Immature natural killer cell (primary cell): Measurements from ENCODE around the gene MEF2D. TPM values are rescaled to one million over a fixed set of nuclear protein-coding genes. Genes with fewer than 3 reads are reported as not detected.

Experiments
- DNase-seq, 3 donors: peaks; one replicate each; pipeline ENCODE4 v3.0.0; 2022; ENCODE audit warnings: mixed read lengths in 1 of 3
- H3K27ac Mint-ChIP-seq, 6 donors: one replicate each; pipeline ENCODE4 v1.8.0; 2020; ENCODE audit warnings: mixed read lengths in 6 of 6, mild to moderate bottlenecking in 5 of 6, inconsistent platforms in 4 of 6, moderate library complexity in 3 of 6
- H3K27me3 Mint-ChIP-seq, 3 donors: one replicate each; pipeline ENCODE4 v1.8.0; 2020 to 2021; ENCODE audit warnings: low read depth in 3 of 3, mild to moderate bottlenecking in 3 of 3, mixed read lengths in 3 of 3, moderate library complexity in 3 of 3, inconsistent platforms in 1 of 3
- H3K36me3 Mint-ChIP-seq, 3 donors: one replicate each; pipeline ENCODE4 v1.8.0; 2020; ENCODE audit warnings: mixed read lengths in 3 of 3, inconsistent platforms in 2 of 3, mild to moderate bottlenecking in 2 of 3
- H3K4me1 Mint-ChIP-seq, 2 donors: one replicate each; pipeline ENCODE4 v1.8.0; 2020; ENCODE audit warnings: inconsistent platforms in 2 of 2, mild to moderate bottlenecking in 2 of 2, mixed read lengths in 2 of 2, moderate library complexity in 1 of 2
- H3K4me3 Mint-ChIP-seq, 5 donors: one replicate each; pipeline ENCODE4 v1.8.0; 2020; ENCODE audit warnings: mild to moderate bottlenecking in 5 of 5, mixed read lengths in 5 of 5, inconsistent platforms in 3 of 5, moderate library complexity in 3 of 5
- H3K9me3 Mint-ChIP-seq, 6 donors: one replicate each; pipeline ENCODE4 v1.8.0; 2020; ENCODE audit warnings: mild to moderate bottlenecking in 6 of 6, mixed read lengths in 6 of 6, inconsistent platforms in 4 of 6, moderate library complexity in 3 of 6
- polyA plus RNA-seq, 3 donors: library from polyadenylated mRNA; unstranded; fragments of 300-500 nt; fragmentation: Illumina TruSeq; gene quantifications; one replicate each; pipeline ENCODE4 v1.2.3, GENCODE V29; 2021

MEF2D gene
- polyA plus RNA-seq, 3 donors from 2014 or later = 5.0 to 22.8 (median 6.0) TPM

GRCh38 chr1:156423422-156424352 is 76.9 kb downstream of the MEF2D start:
- H3K27ac Mint-ChIP-seq = peak overlapping the region in 1 of 6 donors; percentile 64
- no peak for DNase-seq
- peaks cover 18 to 38% (median 36%) of the 10 kb centered on the region in 3 donors for H3K27me3 Mint-ChIP-seq
- peak overlapping the region in 1 of 5 donors; percentile 23 for H3K4me3 Mint-ChIP-seq
- H3K4me1 Mint-ChIP-seq = peaks cover 22 to 29% of the 10 kb centered on the region in 2 donors
- H3K36me3 Mint-ChIP-seq = peaks cover 0 to 5% (median 0%) of the 10 kb centered on the region in 3 donors
- H3K9me3 Mint-ChIP-seq = peaks cover 0 to 3% (median 0%) of the 10 kb centered on the region in 6 donors

GRCh38 chr1:156422602-156423091 is 77.9 kb downstream of the MEF2D start:
- peaks cover 0 to 5% (median 0%) of the 10 kb centered on the region in 3 donors for H3K36me3 Mint-ChIP-seq
- peak overlapping the region in 1 of 6 donors; percentile 33 for H3K27ac Mint-ChIP-seq
- peaks cover 22 to 31% of the 10 kb centered on the region in 2 donors for H3K4me1 Mint-ChIP-seq
- peak overlapping the region; percentile 16 to 86 (median 76) for H3K4me3 Mint-ChIP-seq
- DNase-seq = no peak
- H3K9me3 Mint-ChIP-seq = peaks cover 0 to 3% (median 0%) of the 10 kb centered on the region in 6 donors
- peaks cover 16 to 36% (median 34%) of the 10 kb centered on the region in 3 donors for H3K27me3 Mint-ChIP-seq

GRCh38 chr1:156421939-156422601 is 78.5 kb downstream of the MEF2D start:
- H3K27me3 Mint-ChIP-seq = peaks cover 16 to 36% (median 32%) of the 10 kb centered on the region in 3 donors
- H3K36me3 Mint-ChIP-seq = peaks cover 0 to 5% (median 0%) of the 10 kb centered on the region in 3 donors
- H3K9me3 Mint-ChIP-seq = peaks cover 0 to 3% (median 0%) of the 10 kb centered on the region in 6 donors
- H3K4me1 Mint-ChIP-seq = peaks cover 22 to 31% of the 10 kb centered on the region in 2 donors
- H3K27ac Mint-ChIP-seq = peak overlapping the region in 1 of 6 donors; percentile 38
- DNase-seq = no peak
- H3K4me3 Mint-ChIP-seq = peak overlapping the region; percentile 71 to 86 (median 76)

GRCh38 chr1:156421062-156421938 is 79.3 kb downstream of the MEF2D start:
- H3K4me3 Mint-ChIP-seq = peak overlapping the region; percentile 90 to 98 (median 93)
- H3K27ac Mint-ChIP-seq = peak overlapping the region in 2 of 6 donors; percentile 16 to 38
- peaks cover 0 to 3% (median 0%) of the 10 kb centered on the region in 6 donors for H3K9me3 Mint-ChIP-seq
- H3K4me1 Mint-ChIP-seq = peaks cover 22 to 31% of the 10 kb centered on the region in 2 donors
- H3K36me3 Mint-ChIP-seq = peaks cover 0 to 5% (median 0%) of the 10 kb centered on the region in 3 donors
- DNase-seq = peak; percentile 68 to 74 (median 70)
- H3K27me3 Mint-ChIP-seq = peaks cover 17 to 34% (median 30%) of the 10 kb centered on the region in 3 donors

- H3K27ac Mint-ChIP-seq = peak overlapping the region; percentile 9 to 87 (median 80)
- peaks cover 13 to 31% (median 24%) of the 10 kb centered on the region in 3 donors for H3K27me3 Mint-ChIP-seq
- peak; percentile 59 to 63 (median 59) for DNase-seq
- peak overlapping the region; percentile 90 to 98 (median 93) for H3K4me3 Mint-ChIP-seq
- H3K9me3 Mint-ChIP-seq = peaks cover 0 to 3% (median 0%) of the 10 kb centered on the region in 6 donors
- H3K4me1 Mint-ChIP-seq = peaks cover 22 to 31% of the 10 kb centered on the region in 2 donors
- H3K36me3 Mint-ChIP-seq = peaks cover 0 to 5% (median 0%) of the 10 kb centered on the region in 3 donors
Measured at GRCh38 chr1:156420205-156421061, 80.1 kb downstream of the MEF2D start.

- Mint-ChIP-seq H3K27ac (peak overlapping the region; percentile 15 to 87 (median 78)), H3K9me3 (peaks cover 0 to 3% (median 0%) of the 10 kb centered on the region in 6 donors), H3K27me3 (peaks cover 13 to 34% (median 24%) of the 10 kb centered on the region in 3 donors), H3K4me1 (peaks cover 22 to 31% of the 10 kb centered on the region in 2 donors), H3K36me3 (peaks cover 0 to 5% (median 0%) of the 10 kb centered on the region in 3 donors), H3K4me3 (peak overlapping the region; percentile 90 to 98 (median 93))
- peak; percentile 44 to 55 (median 45) for DNase-seq
Measured at GRCh38 chr1:156419854-156420204, 80.7 kb downstream of the MEF2D start.

GRCh38 chr1:156418416-156419070 is 82.0 kb downstream of the MEF2D start:
- no peak for DNase-seq
- H3K27me3 Mint-ChIP-seq = peaks cover 12 to 35% (median 25%) of the 10 kb centered on the region in 3 donors
- H3K36me3 Mint-ChIP-seq = peaks cover 0 to 5% (median 0%) of the 10 kb centered on the region in 3 donors
- peak overlapping the region in 3 of 5 donors; percentile 92 to 98 (median 97) for H3K4me3 Mint-ChIP-seq
- peaks cover 0 to 3% (median 0%) of the 10 kb centered on the region in 6 donors for H3K9me3 Mint-ChIP-seq
- H3K4me1 Mint-ChIP-seq = peaks cover 22 to 31% of the 10 kb centered on the region in 2 donors
- no peak overlapping the region for H3K27ac Mint-ChIP-seq

- no peak overlapping the region for H3K27ac Mint-ChIP-seq
- DNase-seq = no peak
- peaks cover 11 to 35% (median 22%) of the 10 kb centered on the region in 3 donors for H3K27me3 Mint-ChIP-seq
- peaks cover 0 to 5% (median 0%) of the 10 kb centered on the region in 3 donors for H3K36me3 Mint-ChIP-seq
- peaks cover 0 to 3% (median 0%) of the 10 kb centered on the region in 6 donors for H3K9me3 Mint-ChIP-seq
- H3K4me1 Mint-ChIP-seq = peaks cover 22 to 31% of the 10 kb centered on the region in 2 donors
- no peak overlapping the region for H3K4me3 Mint-ChIP-seq
Measured at GRCh38 chr1:156417401-156418020, 83.1 kb downstream of the MEF2D start.

GRCh38 chr1:156416993-156417392 is 83.6 kb downstream of the MEF2D start:
- Mint-ChIP-seq H3K27me3 (peaks cover 11 to 33% (median 19%) of the 10 kb centered on the region in 3 donors), H3K27ac (no peak overlapping the region)

GRCh38 chr1:156414461-156415064 is 86.0 kb downstream of the MEF2D start:
- Mint-ChIP-seq H3K27ac (no peak overlapping the region), H3K27me3 (peaks cover 5 to 17% (median 14%) of the 10 kb centered on the region in 3 donors)

More at GRCh38 chr1:156416993-156417392, 83.6 kb downstream of the MEF2D start:
- Mint-ChIP-seq H3K9me3 (peaks cover 0 to 2% (median 0%) of the 10 kb centered on the region in 6 donors), H3K4me3 (peak overlapping the region in 1 of 5 donors; percentile 11), H3K4me1 (peaks cover 22 to 28% of the 10 kb centered on the region in 2 donors), H3K36me3 (peaks cover 0 to 6% (median 4%) of the 10 kb centered on the region in 3 donors)
- no peak for DNase-seq

More at GRCh38 chr1:156414461-156415064, 86.0 kb downstream of the MEF2D start:
- peaks cover 5 to 10% of the 10 kb centered on the region in 2 donors for H3K4me1 Mint-ChIP-seq
- no peaks in the 10 kb centered on the region for H3K9me3 Mint-ChIP-seq
- H3K36me3 Mint-ChIP-seq = peaks cover 0 to 9% (median 5%) of the 10 kb centered on the region in 3 donors
- no peak overlapping the region for H3K4me3 Mint-ChIP-seq
- DNase-seq = no peak
